NCI-H345 (cell line): ENCODE results near the gene SVBP.
A peak's percentile ranks its signal among the peaks of the same experiment; 100 is the strongest.

Source experiments
- DNase-seq: peaks from one replicate; lab custom pipeline; 2025; lab: John Stamatoyannopoulos, UW

Gene SVBP

GRCh38 chr1:42806171-42806570 lies 11.0 kb downstream of the SVBP start:
- no peak for DNase-seq

- DNase-seq = no peak
These were observed 15.2 kb downstream of the SVBP start for GRCh38 chr1:42801832-42802473.

GRCh38 chr1:42797979-42798378 lies 19.2 kb downstream of the SVBP start:
- DNase-seq = no peak

GRCh38 chr1:42797414-42797813 lies 19.8 kb downstream of the SVBP start:
- DNase-seq = no peak

- DNase-seq = no peak
These were observed 23.4 kb downstream of the SVBP start for GRCh38 chr1:42793824-42794223.

GRCh38 chr1:42788021-42788420 lies 29.2 kb downstream of the SVBP start:
- DNase-seq = no peak

- no peak for DNase-seq
These were observed 31.1 kb downstream of the SVBP start for GRCh38 chr1:42786097-42786496.

GRCh38 chr1:42784946-42785693 lies 32.1 kb downstream of the SVBP start, which contains the start of gene TMEM269:
Gene TMEM269, plus strand, starts transcription at chr1:42784991. Its CDS starts 4,903 bp downstream, at chr1:42789894.
- no peak for DNase-seq

GRCh38 chr1:42784547-42784945 lies 32.7 kb downstream of the SVBP start:
- DNase-seq = no peak

- no peak for DNase-seq
These were observed 34.1 kb downstream of the SVBP start for GRCh38 chr1:42783092-42783491.

GRCh38 chr1:42780176-42780575 lies 37.0 kb downstream of the SVBP start:
- no peak for DNase-seq

GRCh38 chr1:42779725-42780124 lies 37.5 kb downstream of the SVBP start:
- no peak for DNase-seq

- DNase-seq = peak; percentile 25
These were observed 39.3 kb downstream of the SVBP start for GRCh38 chr1:42777852-42778251.

- DNase-seq = no peak
These were observed 40.7 kb downstream of the SVBP start for GRCh38 chr1:42776502-42776901.

GRCh38 chr1:42774928-42775526 lies 42.2 kb downstream of the SVBP start:
- DNase-seq = no peak

- DNase-seq = no peak
These were observed 43.8 kb downstream of the SVBP start for GRCh38 chr1:42773420-42773819.

GRCh38 chr1:42769811-42770210 lies 47.4 kb downstream of the SVBP start:
- no peak for DNase-seq

GRCh38 chr1:42768172-42768571 lies 49.0 kb downstream of the SVBP start:
- no peak for DNase-seq

GRCh38 chr1:42767510-42768000 lies 49.6 kb downstream of the SVBP start:
- peak; percentile 38 for DNase-seq

- DNase-seq = peak; percentile 100
These were observed 50.3 kb downstream of the SVBP start, which contains the start of the genes C1orf50 and P3H1 for GRCh38 chr1:42766741-42767509. Gene C1orf50, plus strand, starts transcription at chr1:42767249. Its CDS starts 63 bp downstream, at chr1:42767312. Gene P3H1, minus strand, starts transcription at chr1:42767028. Its CDS starts 57 bp downstream, at chr1:42766971.

GRCh38 chr1:42765832-42766740 lies 51.1 kb downstream of the SVBP start:
- peak; percentile 65 for DNase-seq
